AG08395 (cell line): ENCODE results near the gene FAM83E.

Experiments
- DNase-seq: peaks from one replicate; pipeline ENCODE4 v3.0.0; 2012; ENCODE audit warnings: mixed read lengths, low spot score

Gene FAM83E

DNA sequence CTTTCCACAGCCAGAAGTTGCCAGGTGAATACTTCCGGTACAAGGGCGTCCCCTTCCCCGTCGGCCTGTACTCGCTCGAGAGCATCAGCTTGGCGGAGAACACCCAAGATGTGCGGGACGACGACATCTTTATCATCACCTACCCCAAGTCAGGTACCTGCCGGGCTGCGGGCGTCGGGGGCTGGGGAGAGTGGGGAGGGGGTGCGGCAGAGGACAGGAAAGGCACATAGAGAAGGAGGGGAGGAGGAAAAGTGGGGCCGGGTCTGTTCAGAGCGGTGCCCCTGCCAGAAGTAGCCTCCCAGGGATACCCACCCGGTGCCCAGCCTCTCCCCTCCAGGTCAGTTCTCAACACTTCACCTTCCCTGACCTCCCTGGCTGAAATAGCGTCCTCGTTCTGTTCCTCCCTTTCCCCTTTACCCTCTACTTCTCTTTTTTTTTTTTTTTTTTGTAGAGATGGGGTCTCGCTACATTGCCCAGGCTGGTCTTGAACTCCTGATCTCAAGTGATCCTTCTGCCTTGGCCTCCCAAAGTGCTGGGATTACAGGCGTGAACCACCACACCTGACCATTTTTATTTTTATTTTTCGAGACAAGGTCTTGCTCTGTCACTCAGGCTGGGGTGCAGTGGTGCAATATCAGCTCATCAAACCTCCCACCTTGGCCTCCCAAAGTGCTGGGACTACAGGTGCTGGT is 38.8 kb downstream of the FAM83E start:
- DNase-seq = no peak

DNA sequence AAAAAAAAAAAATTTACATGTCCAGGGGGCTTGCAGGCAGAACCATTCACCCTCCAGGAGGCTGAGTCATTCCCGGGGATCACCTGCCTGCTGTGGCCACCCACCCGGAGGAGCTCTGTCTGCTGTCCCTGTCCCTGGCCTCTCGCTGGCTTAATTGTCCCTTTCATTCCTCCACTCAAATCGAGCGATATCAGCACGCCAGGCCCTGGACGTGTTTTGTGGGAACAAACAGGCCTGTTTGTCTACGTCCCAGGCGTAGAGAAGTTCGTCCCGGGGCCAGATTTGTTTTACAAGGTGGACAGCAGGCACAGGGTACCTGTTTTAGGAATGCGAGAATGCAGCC is 41.7 kb downstream of the FAM83E start:
- DNase-seq = no peak

DNA sequence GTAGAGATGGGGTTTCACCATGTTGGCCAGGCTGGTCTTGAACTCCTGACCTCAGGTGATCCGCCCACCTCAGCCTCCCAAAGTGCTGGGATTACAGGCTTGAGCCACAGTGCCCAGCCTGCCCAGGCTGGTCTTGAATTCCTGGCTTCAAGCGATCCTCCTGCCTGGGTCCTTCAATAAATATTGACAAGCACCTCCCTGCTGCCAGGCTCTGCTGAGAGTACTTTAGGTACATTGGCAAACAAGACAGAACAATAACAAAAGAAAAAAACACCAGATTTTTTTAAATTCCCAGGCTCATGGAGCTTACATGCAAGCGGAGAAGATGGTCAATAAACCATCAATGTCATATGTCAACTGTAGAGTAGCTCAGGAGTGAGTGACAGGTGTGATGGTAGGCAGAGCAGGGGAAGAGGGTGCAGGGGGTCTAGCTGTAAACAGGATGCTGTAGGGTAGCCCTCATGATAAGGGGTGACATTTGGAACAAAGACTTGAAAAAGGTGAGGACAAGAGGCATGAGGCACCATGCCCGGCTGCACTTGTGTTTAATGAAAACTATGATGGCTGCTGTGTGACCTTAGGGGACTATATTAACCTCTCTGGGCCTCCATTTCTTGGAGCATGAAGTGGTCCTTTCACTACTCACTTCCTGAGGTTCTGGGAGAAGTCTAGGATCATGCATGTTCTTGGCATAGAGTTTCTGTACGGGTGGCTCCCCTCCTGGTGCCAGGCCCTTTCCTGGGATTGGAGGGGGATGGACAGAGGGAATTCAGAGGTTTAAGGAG is 43.3 kb downstream of the FAM83E start:
- no peak for DNase-seq

DNA sequence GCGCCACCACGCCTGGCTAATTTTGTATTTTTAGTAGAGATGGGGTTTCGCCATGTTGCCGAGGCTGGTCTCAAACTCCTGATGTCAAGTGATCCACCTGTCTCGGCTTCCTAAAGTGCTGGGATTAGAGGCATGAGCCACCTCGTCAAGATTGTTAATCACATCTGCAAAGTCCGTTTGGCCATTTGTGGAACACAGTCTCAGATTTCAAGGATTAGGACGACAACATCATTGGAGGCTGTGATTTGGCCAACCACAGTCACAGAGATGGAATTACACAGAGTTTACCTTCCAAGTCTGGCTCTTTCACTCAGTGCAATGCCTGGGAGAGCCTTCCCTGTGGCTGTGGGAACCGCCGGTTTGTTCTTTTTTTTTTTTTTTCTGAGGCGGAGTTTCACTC is 45.1 kb downstream of the FAM83E start:
- no peak for DNase-seq

DNA sequence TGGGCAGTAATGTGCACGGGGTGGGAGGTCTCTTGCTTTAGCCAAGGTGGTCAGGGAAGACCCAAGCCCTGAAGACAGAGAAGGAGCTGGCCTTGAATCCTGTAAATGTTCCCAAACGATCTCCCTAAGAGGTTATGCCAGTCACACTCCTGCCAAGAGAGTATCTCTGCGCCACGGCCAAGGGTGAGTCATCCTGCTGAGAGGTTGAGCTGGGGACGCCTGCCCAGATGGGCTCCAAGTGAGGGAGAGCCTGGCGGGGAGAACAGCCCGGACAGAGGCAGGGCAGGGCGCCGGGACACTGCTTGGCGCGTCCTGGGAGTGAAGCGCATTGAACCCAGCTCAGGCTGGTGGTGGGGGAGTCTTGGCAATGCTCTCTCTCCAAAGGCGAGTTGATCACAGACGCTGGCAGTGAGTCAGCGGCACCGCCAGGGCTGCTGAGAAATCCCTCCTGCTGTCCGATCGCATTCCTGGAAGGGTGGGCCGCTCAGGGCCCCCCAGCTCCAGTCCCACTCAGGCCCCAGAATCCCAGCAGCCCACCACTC is 46.5 kb downstream of the FAM83E start:
- DNase-seq = peak; percentile 95

DNA sequence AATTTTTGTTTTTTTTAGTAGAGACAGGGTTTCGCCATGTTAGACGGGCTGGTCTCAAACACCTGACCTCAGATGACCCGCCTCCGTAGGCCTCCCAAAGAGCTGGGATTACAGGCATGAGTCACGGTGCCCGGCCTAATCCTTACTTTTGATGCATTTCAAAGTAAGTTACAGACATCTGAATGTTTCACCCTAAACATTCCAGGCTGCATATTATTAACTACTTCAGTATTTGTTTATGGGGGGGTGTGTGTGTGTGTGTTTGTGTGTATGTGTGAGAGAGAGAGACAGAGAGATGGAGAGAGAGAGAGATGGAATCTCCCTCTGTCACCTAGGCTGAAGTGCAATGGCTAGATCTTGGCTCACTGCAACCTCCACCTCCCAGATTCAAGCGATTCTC is 49.8 kb downstream of the FAM83E start:
- no peak for DNase-seq
